ENCODE data around the gene NUDT4.

The NUDT4 gene

DNA sequence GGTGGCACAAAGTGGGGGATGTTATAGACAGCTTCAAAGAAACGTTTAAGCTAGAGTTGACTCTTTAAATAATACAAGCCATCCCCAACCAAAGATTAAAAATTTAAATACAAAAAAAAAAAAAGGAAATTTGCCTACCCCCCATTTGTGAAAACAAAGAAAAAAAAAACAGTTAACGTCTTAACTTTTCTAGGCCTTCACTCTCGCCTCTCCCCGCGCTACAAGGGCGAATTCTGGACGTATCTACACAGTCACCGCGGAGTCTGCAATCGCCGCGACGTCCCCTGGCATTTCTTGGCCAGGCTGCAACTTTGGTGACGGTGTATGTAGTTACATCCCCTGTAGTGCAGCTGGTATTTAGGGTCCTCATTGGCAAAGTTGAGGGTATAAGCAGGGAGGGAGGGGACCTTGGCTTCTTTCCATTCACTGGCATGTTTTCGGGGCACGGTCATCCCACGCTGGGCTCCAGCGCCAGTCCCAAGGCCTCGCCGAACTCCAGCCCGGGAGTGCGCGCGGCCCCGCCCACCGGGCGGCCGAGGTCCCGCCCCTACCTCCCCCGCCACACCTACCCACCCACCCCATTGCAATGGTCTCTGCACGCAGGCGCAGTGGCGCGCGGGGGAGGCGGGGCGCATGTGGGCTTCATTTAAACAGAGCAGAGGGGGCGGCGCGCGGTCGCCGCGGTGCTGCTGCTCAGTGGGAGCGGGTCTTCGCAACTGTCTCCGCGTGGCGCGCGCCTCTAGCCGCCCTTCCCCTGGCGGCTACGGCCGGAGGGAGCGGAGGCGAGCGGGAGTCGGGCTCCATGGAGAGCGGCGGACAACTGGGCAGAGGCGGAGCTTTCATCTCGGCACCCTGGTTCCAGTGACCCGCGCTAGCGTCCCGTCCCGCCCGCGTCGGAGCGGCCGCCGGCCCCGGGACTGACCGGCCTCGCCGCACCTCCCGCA is at the start of gene NUDT4:
Gene NUDT4, plus strand, starts transcription at position 674 of the 944 bp plus-strand sequence. CDS start 398 bp downstream, outside the sequence.
- H3K4me3 ChIP-seq (ENCODE audit: low read depth, low read length): peak within 1 kb of the TSS; percentile 64
- no peak for TF ChIP-seq CTCF (IDR thresholded peaks at IDR 0.05; ENCODE audit: low read depth, low read length, missing control alignments)
- DNase-seq (ENCODE audit: low read depth): peak; percentile 78

DNA sequence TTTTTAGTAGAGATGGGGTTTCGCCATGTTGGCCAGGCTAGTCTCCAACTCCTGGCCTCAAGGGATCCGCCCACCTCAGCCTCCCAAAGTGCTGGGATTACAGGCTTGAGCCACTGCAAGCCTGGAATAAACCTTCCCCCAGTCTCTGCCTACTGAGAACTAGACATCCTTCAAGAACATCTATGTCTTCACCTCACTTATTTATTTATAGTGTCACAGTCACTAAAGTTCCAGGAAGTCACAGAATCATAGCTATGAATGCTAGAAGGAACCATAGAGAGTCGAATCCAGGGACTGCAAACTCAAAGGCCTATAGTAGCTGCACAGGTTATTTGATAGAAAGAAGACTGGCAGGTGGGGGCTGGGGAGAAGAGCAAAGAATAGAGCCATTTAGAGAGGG is 44.7 kb upstream of the NUDT4 start:
- no peak for TF ChIP-seq CTCF (IDR thresholded peaks at IDR 0.05; ENCODE audit: low read depth, low read length, missing control alignments)
- no peak for DNase-seq (ENCODE audit: low read depth)
- H3K4me3 ChIP-seq (ENCODE audit: low read depth, low read length): no peak overlapping the region

- TF ChIP-seq CTCF (IDR thresholded peaks at IDR 0.05; ENCODE audit: low read depth, low read length, missing control alignments): no peak
- no peak overlapping the region for H3K4me3 ChIP-seq (ENCODE audit: low read depth, low read length)
- no peak for DNase-seq (ENCODE audit: low read depth)
These were observed 43.9 kb upstream of the NUDT4 start for GRCh38 chr12:93333828-93334227.

DNA sequence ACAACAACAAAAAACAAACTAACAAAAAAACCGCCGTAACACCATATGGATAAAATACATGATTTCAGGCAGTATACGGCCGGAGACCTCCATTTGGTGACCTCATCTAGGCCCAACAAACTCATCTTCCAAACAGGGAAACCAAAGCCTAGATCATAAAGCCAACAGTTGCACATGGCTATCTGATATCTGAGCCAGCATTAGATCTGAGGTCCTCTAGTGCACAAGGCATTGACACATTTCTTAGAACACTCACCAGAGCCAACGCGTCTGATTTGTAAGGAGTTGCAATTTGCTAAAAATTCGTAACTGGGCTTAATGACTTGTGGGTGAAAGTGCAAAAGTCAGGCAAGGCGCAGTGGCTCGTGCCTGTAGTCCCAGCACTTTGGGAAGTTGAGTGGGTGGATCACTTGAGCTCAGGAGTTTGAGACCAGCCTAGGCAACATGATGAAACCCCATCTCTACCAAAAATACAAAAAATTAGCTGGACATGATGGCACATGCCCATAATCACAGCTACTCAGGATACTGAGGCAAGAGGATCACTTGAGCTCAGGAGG is 42.0 kb upstream of the NUDT4 start:
- DNase-seq (ENCODE audit: low read depth): no peak
- no peak for TF ChIP-seq CTCF (IDR thresholded peaks at IDR 0.05; ENCODE audit: low read depth, low read length, missing control alignments)
- H3K4me3 ChIP-seq (ENCODE audit: low read depth, low read length): no peak overlapping the region

DNA sequence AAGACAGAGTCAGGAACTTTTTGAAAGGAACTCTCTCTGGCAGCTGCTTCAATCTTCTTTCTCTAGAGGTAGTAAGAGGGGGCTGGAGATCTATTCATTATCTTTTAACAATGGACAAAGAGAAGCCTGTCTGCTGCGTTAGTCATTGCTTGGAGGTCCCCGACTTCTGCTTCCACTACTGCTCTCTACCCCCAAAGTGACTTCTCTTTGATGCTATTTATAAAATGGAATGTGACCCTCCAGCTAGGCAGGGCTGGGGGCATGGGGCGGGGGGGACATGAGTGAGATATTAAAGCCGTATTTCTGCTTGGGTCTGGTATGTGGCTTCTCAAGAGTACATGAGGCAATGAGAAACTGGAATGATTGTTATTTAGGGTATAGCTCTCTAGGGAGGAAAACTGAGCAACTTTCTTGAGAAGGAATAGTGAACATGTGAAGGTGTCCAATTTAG is 41.4 kb upstream of the NUDT4 start:
- no peak overlapping the region for H3K4me3 ChIP-seq (ENCODE audit: low read depth, low read length)
- no peak for DNase-seq (ENCODE audit: low read depth)
- no peak for TF ChIP-seq CTCF (IDR thresholded peaks at IDR 0.05; ENCODE audit: low read depth, low read length, missing control alignments)

GRCh38 chr12:93338598-93338997 is 39.1 kb upstream of the NUDT4 start:
- DNase-seq (ENCODE audit: low read depth): no peak
- H3K4me3 ChIP-seq (ENCODE audit: low read depth, low read length): no peak overlapping the region
- no peak for TF ChIP-seq CTCF (IDR thresholded peaks at IDR 0.05; ENCODE audit: low read depth, low read length, missing control alignments)

Measured in GM12864 (cell line).